ENCODE data around the gene OTOS.

Gene OTOS

GRCh38 chr2:240155048-240155744, 14.7 kb upstream of the OTOS start (continued):
- TF ChIP-seq CSRNP3 (CRISPR knock-in tag; IDR thresholded peaks at IDR 0.05) (no peak), SNAI2 (CRISPR knock-in tag; IDR thresholded peaks at IDR 0.05) (no peak)

- TF ChIP-seq ZNF70 (CRISPR knock-in tag; IDR thresholded peaks at IDR 0.05) (no peak), BACH2 (CRISPR knock-in tag; IDR thresholded peaks at IDR 0.05; ENCODE audit: borderline replicate concordance) (no peak), POU6F1 (CRISPR knock-in tag; IDR thresholded peaks at IDR 0.05; ENCODE audit: borderline replicate concordance, low read depth) (no peak), ZNF8 (CRISPR knock-in tag; IDR thresholded peaks at IDR 0.05) (no peak), RARB (CRISPR knock-in tag; IDR thresholded peaks at IDR 0.05) (no peak), TOX (CRISPR knock-in tag; IDR thresholded peaks at IDR 0.05; ENCODE audit: borderline replicate concordance) (no peak), CSDC2 (CRISPR knock-in tag; IDR thresholded peaks at IDR 0.05) (no peak), GLIS3 (CRISPR knock-in tag; IDR thresholded peaks at IDR 0.05) (no peak), ZC3H10 (CRISPR knock-in tag; IDR thresholded peaks at IDR 0.05) (no peak), ZFP3 (CRISPR knock-in tag; IDR thresholded peaks at IDR 0.05) (no peak), ZFP30 (CRISPR knock-in tag; IDR thresholded peaks at IDR 0.05) (no peak), CSRNP3 (CRISPR knock-in tag; IDR thresholded peaks at IDR 0.05) (no peak), TCF4 (CRISPR knock-in tag; IDR thresholded peaks at IDR 0.05; ENCODE audit: borderline replicate concordance) (no peak), ESRRG (CRISPR knock-in tag; IDR thresholded peaks at IDR 0.05) (no peak), PPARA (CRISPR knock-in tag; IDR thresholded peaks at IDR 0.05; ENCODE audit: borderline replicate concordance) (no peak), ISL1 (CRISPR knock-in tag; IDR thresholded peaks at IDR 0.05) (no peak), SNAI2 (CRISPR knock-in tag; IDR thresholded peaks at IDR 0.05) (no peak), TSHZ2 (CRISPR knock-in tag; IDR thresholded peaks at IDR 0.05) (no peak), OSR1 (CRISPR knock-in tag; IDR thresholded peaks at IDR 0.05) (no peak)
- no peak for ATAC-seq
Measured at GRCh38 chr2:240154606-240155005, 14.1 kb upstream of the OTOS start.

- TF ChIP-seq ISL1 (CRISPR knock-in tag; IDR thresholded peaks at IDR 0.05) (no peak), PATZ1 (CRISPR knock-in tag; IDR thresholded peaks at IDR 0.05; ENCODE audit: borderline replicate concordance) (no peak), CSRNP3 (CRISPR knock-in tag; IDR thresholded peaks at IDR 0.05) (no peak), ZC3H10 (CRISPR knock-in tag; IDR thresholded peaks at IDR 0.05) (no peak), TOX (CRISPR knock-in tag; IDR thresholded peaks at IDR 0.05; ENCODE audit: borderline replicate concordance) (no peak), CSDC2 (CRISPR knock-in tag; IDR thresholded peaks at IDR 0.05) (no peak), OSR1 (CRISPR knock-in tag; IDR thresholded peaks at IDR 0.05) (no peak), ZFP3 (CRISPR knock-in tag; IDR thresholded peaks at IDR 0.05) (no peak), ZFP30 (CRISPR knock-in tag; IDR thresholded peaks at IDR 0.05) (no peak), TCF4 (CRISPR knock-in tag; IDR thresholded peaks at IDR 0.05; ENCODE audit: borderline replicate concordance) (no peak), CREB5 (CRISPR knock-in tag; IDR thresholded peaks at IDR 0.05; ENCODE audit: low read depth) (no peak), SNAI2 (CRISPR knock-in tag; IDR thresholded peaks at IDR 0.05) (no peak), ZNF565 (CRISPR knock-in tag; conservative IDR thresholded peaks at IDR 0.05; ENCODE audit: low read depth) (no peak), BACH2 (CRISPR knock-in tag; IDR thresholded peaks at IDR 0.05; ENCODE audit: borderline replicate concordance) (no peak), ZNF70 (CRISPR knock-in tag; IDR thresholded peaks at IDR 0.05) (no peak), ZNF8 (CRISPR knock-in tag; IDR thresholded peaks at IDR 0.05) (no peak), PPARA (CRISPR knock-in tag; IDR thresholded peaks at IDR 0.05; ENCODE audit: borderline replicate concordance) (no peak), POU6F1 (CRISPR knock-in tag; IDR thresholded peaks at IDR 0.05; ENCODE audit: borderline replicate concordance, low read depth) (no peak), GLIS3 (CRISPR knock-in tag; IDR thresholded peaks at IDR 0.05) (no peak)
- no peak for ATAC-seq
Measured at GRCh38 chr2:240153418-240153817, 13.0 kb upstream of the OTOS start.

All from SK-N-SH treated with all-trans-retinoic acid at 6 μM for 48 hours (cell line).